Fibroblast of pulmonary artery (primary cell): ENCODE measurements around the gene FBXO44.

Experiments used
- DNase-seq: peaks from one replicate; pipeline ENCODE4 v3.0.0-alpha.2; 2010; ENCODE audit warnings: low read depth
- H3K4me3 ChIP-seq: replicated peaks from 2 replicates; pipeline ENCODE4 v1.5.1; 2011; ENCODE audit warnings: low read depth, mild to moderate bottlenecking, control low read depth, low read length, moderate library complexity
- TF ChIP-seq, protein P1 (sequence below): IDR thresholded peaks from 2 replicates; pipeline ENCODE4 v1.5.1; 2011; ENCODE audit warnings: mild to moderate bottlenecking, control low read depth, low read length, inconsistent platforms; ENCODE audit errors: missing control alignments

Gene FBXO44

DNA sequence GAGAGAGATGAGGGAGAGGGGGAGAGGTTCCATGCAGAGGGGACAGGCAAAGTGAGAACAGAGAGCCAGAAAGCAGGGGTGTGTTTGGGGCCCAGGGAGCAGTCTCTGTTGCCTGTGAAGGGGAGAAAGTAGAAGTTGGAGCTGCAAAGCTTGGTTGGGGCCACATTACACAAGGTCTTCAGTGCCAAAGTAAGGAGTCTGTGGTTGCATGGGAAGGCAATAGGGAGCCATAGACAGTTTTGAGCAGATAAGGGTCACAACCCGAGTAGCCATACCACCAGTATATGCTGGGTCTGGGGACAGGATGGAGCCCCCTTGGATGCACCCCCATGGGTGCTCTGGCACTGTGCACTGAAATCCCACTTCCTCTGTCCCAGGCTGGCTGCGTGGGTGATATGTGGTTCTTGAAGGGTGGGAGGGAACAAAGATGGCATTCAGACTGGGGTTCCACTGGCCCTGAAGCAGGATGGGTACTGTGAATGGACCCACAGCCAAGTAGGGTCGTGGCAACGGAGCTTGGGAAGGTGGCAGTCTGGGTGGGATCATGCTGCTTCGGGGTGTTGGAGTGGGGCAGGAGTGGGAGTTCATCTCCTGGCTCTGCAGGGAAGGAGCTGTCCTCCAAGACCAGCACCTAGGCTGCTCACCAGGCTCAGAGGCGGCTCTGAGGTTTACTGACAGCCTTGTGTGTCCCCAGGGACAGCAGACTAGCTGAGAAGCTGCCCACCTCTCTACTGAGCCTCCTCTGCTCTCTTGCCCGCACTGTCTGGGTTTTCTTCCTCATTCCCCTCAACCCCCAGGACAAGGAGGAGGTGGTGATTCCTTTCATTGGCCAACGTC lies 48.9 kb downstream of the FBXO44 start:
- TF ChIP-seq, protein P1, sequence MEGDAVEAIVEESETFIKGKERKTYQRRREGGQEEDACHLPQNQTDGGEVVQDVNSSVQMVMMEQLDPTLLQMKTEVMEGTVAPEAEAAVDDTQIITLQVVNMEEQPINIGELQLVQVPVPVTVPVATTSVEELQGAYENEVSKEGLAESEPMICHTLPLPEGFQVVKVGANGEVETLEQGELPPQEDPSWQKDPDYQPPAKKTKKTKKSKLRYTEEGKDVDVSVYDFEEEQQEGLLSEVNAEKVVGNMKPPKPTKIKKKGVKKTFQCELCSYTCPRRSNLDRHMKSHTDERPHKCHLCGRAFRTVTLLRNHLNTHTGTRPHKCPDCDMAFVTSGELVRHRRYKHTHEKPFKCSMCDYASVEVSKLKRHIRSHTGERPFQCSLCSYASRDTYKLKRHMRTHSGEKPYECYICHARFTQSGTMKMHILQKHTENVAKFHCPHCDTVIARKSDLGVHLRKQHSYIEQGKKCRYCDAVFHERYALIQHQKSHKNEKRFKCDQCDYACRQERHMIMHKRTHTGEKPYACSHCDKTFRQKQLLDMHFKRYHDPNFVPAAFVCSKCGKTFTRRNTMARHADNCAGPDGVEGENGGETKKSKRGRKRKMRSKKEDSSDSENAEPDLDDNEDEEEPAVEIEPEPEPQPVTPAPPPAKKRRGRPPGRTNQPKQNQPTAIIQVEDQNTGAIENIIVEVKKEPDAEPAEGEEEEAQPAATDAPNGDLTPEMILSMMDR: no peak
- no peak for DNase-seq
- no peak overlapping the region for H3K4me3 ChIP-seq

DNA sequence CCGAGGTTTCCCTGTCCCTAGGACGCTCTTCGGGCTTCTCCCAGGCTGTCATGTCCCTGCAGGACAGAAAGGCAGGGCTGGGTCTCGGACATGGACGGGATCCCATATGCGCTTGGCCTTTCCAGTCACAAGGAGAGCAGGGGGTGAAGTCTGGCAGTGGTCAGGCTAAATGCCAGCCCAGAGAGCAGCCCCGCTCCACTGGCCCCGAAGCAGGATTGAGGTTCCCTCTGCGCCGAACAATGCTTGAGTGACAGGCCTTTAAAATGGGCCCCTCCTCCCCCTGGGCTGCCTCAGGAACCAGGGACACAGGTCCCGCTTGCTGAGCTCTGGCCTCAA lies 49.5 kb downstream of the FBXO44 start:
- no peak overlapping the region for H3K4me3 ChIP-seq
- no peak for DNase-seq
- TF ChIP-seq, protein P1: no peak

DNA sequence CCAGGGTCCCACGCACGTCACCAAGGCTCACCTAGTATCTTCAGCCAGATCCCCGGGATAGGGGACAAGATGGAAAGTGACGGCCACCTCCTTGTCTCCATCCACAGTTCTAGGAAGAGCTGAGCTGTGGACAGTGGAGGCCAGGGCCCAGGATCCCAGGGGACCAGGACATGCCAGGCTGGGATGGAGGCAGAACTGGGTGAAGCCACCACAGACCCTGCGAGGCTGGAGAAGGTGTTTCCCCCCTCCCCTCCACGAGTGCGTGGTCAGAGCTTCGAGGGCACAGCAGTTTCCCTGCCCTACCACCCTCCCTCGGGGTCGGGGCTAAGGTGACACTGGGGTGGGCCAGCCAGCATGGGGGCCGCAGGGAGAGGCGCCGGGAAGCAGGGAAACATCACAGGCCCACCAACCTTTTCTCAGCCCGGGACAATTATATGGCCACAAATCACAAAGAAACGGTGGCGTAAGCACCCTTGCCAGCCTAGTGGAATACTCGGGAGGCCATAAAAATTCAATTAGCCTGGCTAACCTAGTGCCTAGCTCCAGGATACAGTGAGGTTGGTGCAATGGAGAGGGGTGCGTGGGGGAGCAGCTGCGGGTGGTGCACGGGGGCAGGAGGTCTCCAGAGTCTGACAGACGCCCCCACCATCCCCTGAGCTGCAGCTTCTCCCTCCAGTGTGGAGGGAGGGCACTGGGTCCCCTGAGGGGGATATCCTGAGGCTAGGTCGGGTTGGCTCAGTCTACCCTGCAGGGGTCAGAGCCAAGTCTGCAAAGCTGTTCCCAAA lies 50.2 kb downstream of the FBXO44 start:
- no peak overlapping the region for H3K4me3 ChIP-seq
- no peak for DNase-seq
- TF ChIP-seq, protein P1: no peak

- DNase-seq: no peak
- TF ChIP-seq, protein P1: no peak
- no peak overlapping the region for H3K4me3 ChIP-seq
Measured at GRCh38 chr1:11705596-11705995, 50.9 kb downstream of the FBXO44 start.

DNA sequence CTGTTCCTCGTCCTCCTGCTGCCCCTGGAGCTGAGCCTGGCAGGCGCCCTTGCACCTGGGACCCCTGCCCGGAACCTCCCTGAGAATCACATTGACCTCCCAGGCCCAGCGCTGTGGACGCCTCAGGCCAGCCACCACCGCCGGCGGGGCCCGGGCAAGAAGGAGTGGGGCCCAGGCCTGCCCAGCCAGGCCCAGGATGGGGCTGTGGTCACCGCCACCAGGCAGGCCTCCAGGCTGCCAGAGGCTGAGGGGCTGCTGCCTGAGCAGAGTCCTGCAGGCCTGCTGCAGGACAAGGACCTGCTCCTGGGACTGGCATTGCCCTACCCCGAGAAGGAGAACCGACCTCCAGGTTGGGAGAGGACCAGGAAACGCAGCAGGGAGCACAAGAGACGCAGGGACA lies 51.6 kb downstream of the FBXO44 start:
- no peak for DNase-seq
- H3K4me3 ChIP-seq: no peak overlapping the region
- TF ChIP-seq, protein P1: no peak

- no peak overlapping the region for H3K4me3 ChIP-seq
- DNase-seq: no peak
- TF ChIP-seq, protein P1: no peak
Measured at GRCh38 chr1:11707621-11708276, 53.1 kb downstream of the FBXO44 start.
